ENCODE results near the gene LZTS2.

- TF ChIP-seq EZH2 (IDR thresholded peaks at IDR 0.05; ENCODE audit: borderline replicate concordance): no peak
- TF ChIP-seq CTCF (IDR thresholded peaks at IDR 0.05; ENCODE audit: poor library complexity): no peak
- no peak for TF ChIP-seq EZH2phosphoT487 (IDR thresholded peaks at IDR 0.05; ENCODE audit: low read depth, severe bottlenecking, unreplicated experiment)
These were observed 1.2 kb upstream of the LZTS2 start for GRCh38 chr10:100998183-100998990.

All from hepatocyte (in vitro differentiated cells).